Erythroblast (primary cell): Measurements from ENCODE around the gene CFAP92.

ENCODE experiments used
- DNase-seq, 2 experiments: peaks; one replicate each; lab custom pipeline; 2025; lab: John Stamatoyannopoulos, UW
- GATA1 ChIP-seq: IDR thresholded peaks from 2 replicates; pipeline ENCODE4 v1.6.1; 2011; ENCODE audit warnings: low read depth, mild to moderate bottlenecking, control low read depth, low read length, moderate library complexity
- POLR2A ChIP-seq: IDR thresholded peaks from 2 replicates; pipeline ENCODE4 v1.6.1; 2011; ENCODE audit warnings: mild to moderate bottlenecking, low read length

CFAP92 gene

GRCh38 chr3:128907706-128908445 is 86.0 kb downstream of the CFAP92 start:
- no peak for DNase-seq
- TF ChIP-seq GATA1: no peak
- no peak for TF ChIP-seq POLR2A

- no peak for DNase-seq
- TF ChIP-seq POLR2A: no peak
- TF ChIP-seq GATA1: no peak
Observed at GRCh38 chr3:128906804-128907525, 86.9 kb downstream of the CFAP92 start.

GRCh38 chr3:128906031-128906803 is 87.7 kb downstream of the CFAP92 start:
- TF ChIP-seq POLR2A (no peak), GATA1 (no peak)

GRCh38 chr3:128903501-128903900 is 90.4 kb downstream of the CFAP92 start:
- TF ChIP-seq GATA1: no peak
- no peak for TF ChIP-seq POLR2A

More at GRCh38 chr3:128906031-128906803, 87.7 kb downstream of the CFAP92 start:
- no peak for DNase-seq

GRCh38 chr3:128902426-128902825 is 91.5 kb downstream of the CFAP92 start:
- DNase-seq: no peak
- TF ChIP-seq GATA1: no peak
- TF ChIP-seq POLR2A: no peak

More at GRCh38 chr3:128903501-128903900, 90.4 kb downstream of the CFAP92 start:
- DNase-seq: no peak

- TF ChIP-seq GATA1 (no peak), POLR2A (no peak)
- peak; percentile 74 to 88 for DNase-seq
Observed at GRCh38 chr3:128895843-128896697, 97.8 kb downstream of the CFAP92 start.

GRCh38 chr3:128889139-128889894 is 104.6 kb downstream of the CFAP92 start:
- no peak for DNase-seq
- TF ChIP-seq POLR2A (no peak), GATA1 (no peak)

- DNase-seq: no peak
- no peak for TF ChIP-seq POLR2A
- no peak for TF ChIP-seq GATA1
Observed at GRCh38 chr3:128884992-128885391, 108.9 kb downstream of the CFAP92 start.

GRCh38 chr3:128882719-128883118 is 111.2 kb downstream of the CFAP92 start:
- TF ChIP-seq GATA1 (no peak), POLR2A (no peak)
- peak; percentile 40 to 58 for DNase-seq

- DNase-seq: no peak
- TF ChIP-seq GATA1 (no peak), POLR2A (no peak)
Observed at GRCh38 chr3:128881576-128881975, 112.3 kb downstream of the CFAP92 start.

- peak in 1 of 2 experiments; percentile 18 for DNase-seq
Observed at GRCh38 chr3:128880455-128880854, 113.4 kb downstream of the CFAP92 start.

- TF ChIP-seq GATA1 (no peak), POLR2A (no peak)
- peak; percentile 54 to 65 for DNase-seq
Observed at GRCh38 chr3:128879991-128880390, 113.9 kb downstream of the CFAP92 start.
